ENCODE measurements around the gene RELN. TPM values are rescaled to one million over a fixed set of nuclear protein-coding genes. Genes with fewer than 3 reads are reported as not detected.

Gene RELN
- total RNA-seq, 1 donor from 2014 or later: 0.57 TPM

GRCh38 chr7:103765901-103766300 lies 223.6 kb downstream of the RELN start:
- DNase-seq (ENCODE audit: low spot score): no peak
- intact Hi-C loops (cut with DNase I): no loop called here

- intact Hi-C loops (cut with DNase I): no loop called here
These were observed 224.6 kb downstream of the RELN start for GRCh38 chr7:103764901-103765300.

GRCh38 chr7:103762877-103763276 lies 226.6 kb downstream of the RELN start:
- DNase-seq (ENCODE audit: low spot score): no peak
- intact Hi-C loops (cut with DNase I): no loop called here

More at GRCh38 chr7:103764901-103765300, 224.6 kb downstream of the RELN start:
- DNase-seq (ENCODE audit: low spot score): no peak

GRCh38 chr7:103762065-103762760 lies 227.2 kb downstream of the RELN start:
- intact Hi-C loops (cut with DNase I): no loop called here

GRCh38 chr7:103752995-103753394 lies 236.5 kb downstream of the RELN start:
- intact Hi-C loops (cut with DNase I): no loop called here
- DNase-seq (ENCODE audit: low spot score): no peak

More at GRCh38 chr7:103762065-103762760, 227.2 kb downstream of the RELN start:
- no peak for DNase-seq (ENCODE audit: low spot score)

- DNase-seq (ENCODE audit: low spot score): no peak
- intact Hi-C loops (cut with DNase I): no loop called here
These were observed 238.1 kb downstream of the RELN start for GRCh38 chr7:103751311-103751880.

- DNase-seq (ENCODE audit: low spot score): no peak
- intact Hi-C loops (cut with DNase I): no loop called here
These were observed 240.8 kb downstream of the RELN start for GRCh38 chr7:103748680-103749079.

GRCh38 chr7:103735377-103735776 lies 254.1 kb downstream of the RELN start:
- no peak for DNase-seq (ENCODE audit: low spot score)
- intact Hi-C loops (cut with DNase I): no loop called here

- DNase-seq (ENCODE audit: low spot score): no peak
- intact Hi-C loops (cut with DNase I): no loop called here
These were observed 258.3 kb downstream of the RELN start for GRCh38 chr7:103731169-103731568.

GRCh38 chr7:103729026-103729425 lies 260.4 kb downstream of the RELN start:
- DNase-seq (ENCODE audit: low spot score): no peak
- intact Hi-C loops (cut with DNase I): no loop called here

GRCh38 chr7:103727982-103728610 lies 261.4 kb downstream of the RELN start:
- DNase-seq (ENCODE audit: low spot score): no peak
- intact Hi-C loops (cut with DNase I): no loop called here

GRCh38 chr7:103719070-103719469 lies 270.4 kb downstream of the RELN start:
- intact Hi-C loops (cut with DNase I): no loop called here
- DNase-seq (ENCODE audit: low spot score): no peak

GRCh38 chr7:103718482-103719061 lies 270.9 kb downstream of the RELN start:
- no peak for DNase-seq (ENCODE audit: low spot score)
- intact Hi-C loops (cut with DNase I): no loop called here

GRCh38 chr7:103717574-103717973 lies 271.9 kb downstream of the RELN start:
- intact Hi-C loops (cut with DNase I): no loop called here
- no peak for DNase-seq (ENCODE audit: low spot score)

- intact Hi-C loops (cut with DNase I): no loop called here
These were observed 273.9 kb downstream of the RELN start for GRCh38 chr7:103715376-103716120.

GRCh38 chr7:103714376-103714927 lies 275.0 kb downstream of the RELN start:
- DNase-seq (ENCODE audit: low spot score): no peak
- intact Hi-C loops (cut with DNase I): no loop called here

More at GRCh38 chr7:103715376-103716120, 273.9 kb downstream of the RELN start:
- no peak for DNase-seq (ENCODE audit: low spot score)

GRCh38 chr7:103712991-103713778 lies 276.3 kb downstream of the RELN start:
- DNase-seq (ENCODE audit: low spot score): no peak
- intact Hi-C loops (cut with DNase I): no loop called here

- no peak for DNase-seq (ENCODE audit: low spot score)
- intact Hi-C loops (cut with DNase I): no loop called here
These were observed 278.0 kb downstream of the RELN start for GRCh38 chr7:103711413-103711812.

GRCh38 chr7:103710247-103710646 lies 279.2 kb downstream of the RELN start:
- intact Hi-C loops (cut with DNase I): no loop called here
- DNase-seq (ENCODE audit: low spot score): no peak

Data from cardiac septum (tissue), 1 donor.